ENCODE results near the gene B9D1.

B9D1 gene

GRCh38 chr17:19301274-19301951, 61.1 kb downstream of the B9D1 start:
- H3K4me1 Mint-ChIP-seq = peaks cover 36% of the 10 kb centered on the region
- peaks cover 2% of the 10 kb centered on the region for H3K36me3 Mint-ChIP-seq
- H3K27me3 Mint-ChIP-seq = no peaks in the 10 kb centered on the region
- DNase-seq (ENCODE audit: low spot score in 2 of 2) (no peak), ATAC-seq (ENCODE audit: low read depth) (no peak)
- H3K4me3 Mint-ChIP-seq = no peak overlapping the region
- H3K27ac Mint-ChIP-seq = peak overlapping the region; percentile 12
- no peaks in the 10 kb centered on the region for H3K9me3 Mint-ChIP-seq

GRCh38 chr17:19299866-19300265, 62.7 kb downstream of the B9D1 start:
- H3K27me3 Mint-ChIP-seq = no peaks in the 10 kb centered on the region
- H3K4me1 Mint-ChIP-seq = peaks cover 26% of the 10 kb centered on the region
- DNase-seq (ENCODE audit: low spot score in 2 of 2) (no peak), ATAC-seq (ENCODE audit: low read depth) (no peak)
- no peaks in the 10 kb centered on the region for H3K9me3 Mint-ChIP-seq
- H3K36me3 Mint-ChIP-seq = peaks cover 2% of the 10 kb centered on the region
- no peak overlapping the region for H3K27ac Mint-ChIP-seq
- H3K4me3 Mint-ChIP-seq = no peak overlapping the region

GRCh38 chr17:19299214-19299747, 63.2 kb downstream of the B9D1 start:
- no peak overlapping the region for H3K4me3 Mint-ChIP-seq

GRCh38 chr17:19298569-19299213, 63.8 kb downstream of the B9D1 start:
- Mint-ChIP-seq H3K4me1 (peaks cover 20% of the 10 kb centered on the region), H3K9me3 (no peaks in the 10 kb centered on the region), H3K36me3 (peaks cover 2% of the 10 kb centered on the region), H3K4me3 (no peak overlapping the region), H3K27me3 (no peaks in the 10 kb centered on the region), H3K27ac (no peak overlapping the region)
- no peak for DNase-seq (ENCODE audit: low spot score in 2 of 2)
- ATAC-seq (ENCODE audit: low read depth) = no peak

More at GRCh38 chr17:19299214-19299747, 63.2 kb downstream of the B9D1 start:
- H3K9me3 Mint-ChIP-seq = no peaks in the 10 kb centered on the region
- H3K27ac Mint-ChIP-seq = no peak overlapping the region
- peaks cover 24% of the 10 kb centered on the region for H3K4me1 Mint-ChIP-seq
- DNase-seq (ENCODE audit: low spot score in 2 of 2) (no peak), ATAC-seq (ENCODE audit: low read depth) (no peak)
- no peaks in the 10 kb centered on the region for H3K27me3 Mint-ChIP-seq
- H3K36me3 Mint-ChIP-seq = peaks cover 2% of the 10 kb centered on the region

- peaks cover 2% of the 10 kb centered on the region for H3K36me3 Mint-ChIP-seq
- ATAC-seq (ENCODE audit: low read depth) = no peak
- no peak for DNase-seq (ENCODE audit: low spot score in 2 of 2)
- no peak overlapping the region for H3K27ac Mint-ChIP-seq
- H3K4me3 Mint-ChIP-seq = no peak overlapping the region
- no peaks in the 10 kb centered on the region for H3K27me3 Mint-ChIP-seq
- H3K4me1 Mint-ChIP-seq = peaks cover 8% of the 10 kb centered on the region
- H3K9me3 Mint-ChIP-seq = no peaks in the 10 kb centered on the region
Measured at GRCh38 chr17:19296786-19297778, 65.4 kb downstream of the B9D1 start.

GRCh38 chr17:19295473-19296135, 66.9 kb downstream of the B9D1 start:
- DNase-seq (ENCODE audit: low spot score in 2 of 2) = no peak
- Mint-ChIP-seq H3K4me1 (peaks cover 8% of the 10 kb centered on the region), H3K4me3 (no peak overlapping the region), H3K27ac (no peak overlapping the region), H3K36me3 (peaks cover 7% of the 10 kb centered on the region), H3K9me3 (no peaks in the 10 kb centered on the region), H3K27me3 (no peaks in the 10 kb centered on the region)
- no peak for ATAC-seq (ENCODE audit: low read depth)

- no peak overlapping the region for H3K27ac Mint-ChIP-seq
- H3K9me3 Mint-ChIP-seq = no peaks in the 10 kb centered on the region
- peaks cover 8% of the 10 kb centered on the region for H3K4me1 Mint-ChIP-seq
- ATAC-seq (ENCODE audit: low read depth) = no peak
- no peak overlapping the region for H3K4me3 Mint-ChIP-seq
- H3K27me3 Mint-ChIP-seq = no peaks in the 10 kb centered on the region
- no peak for DNase-seq (ENCODE audit: low spot score in 2 of 2)
- H3K36me3 Mint-ChIP-seq = peaks cover 7% of the 10 kb centered on the region
Measured at GRCh38 chr17:19294443-19294842, 68.1 kb downstream of the B9D1 start.
